HFFc6 (cell line): ENCODE data around the gene TMEM219. TPM values are rescaled to one million over a fixed set of nuclear protein-coding genes. Genes with fewer than 3 reads are reported as not detected.

Experiments used
- DNase-seq: peaks from one replicate; pipeline ENCODE4 v3.0.0-alpha.2; 2018
- H3K27ac Mint-ChIP-seq: 2 replicates; pipeline ENCODE4 v1.8.0; 2020; ENCODE audit warnings: mild to moderate bottlenecking, mixed read lengths
- H3K27me3 Mint-ChIP-seq: 2 replicates; pipeline ENCODE4 v1.8.0; 2021; ENCODE audit warnings: mild to moderate bottlenecking, moderate library complexity, mixed read lengths; ENCODE audit not compliant: insufficient read depth
- H3K36me3 Mint-ChIP-seq: 2 replicates; pipeline ENCODE4 v1.8.0; 2021; ENCODE audit warnings: low read depth, mixed read lengths
- H3K4me1 Mint-ChIP-seq: 2 replicates; pipeline ENCODE4 v1.8.0; 2020; ENCODE audit warnings: low read depth, mixed read lengths
- H3K4me3 Mint-ChIP-seq: 2 replicates; pipeline ENCODE4 v1.8.0; 2020; ENCODE audit warnings: mild to moderate bottlenecking, moderate library complexity, mixed read lengths
- H3K9me3 Mint-ChIP-seq: 2 replicates; pipeline ENCODE4 v1.8.0; 2020; ENCODE audit warnings: mild to moderate bottlenecking, mixed read lengths
- total RNA-seq, 6 experiments: library from RNA; stranded (reverse); fragmentation: NEBNext Ultra II Directional; extraction: Animal tissue kit (Norgen Biotek cat#: 25700); gene quantifications; 2 replicates in 1 of 6; 3 replicates in 5 of 6; pipeline ENCODE4 v1.2.3, GENCODE V29; 2021
- TF ChIP-seq, protein P1 (sequence below): fragments of 200-600 bp; sonication (generic); IDR thresholded peaks from 2 replicates; pipeline ENCODE4 v1.5.0; 2021; ENCODE audit warnings: antibody characterized with exemption, mild to moderate bottlenecking

TMEM219 gene
- total RNA-seq, 6 experiments from 2014 or later, result 105 to 122 (median 110) TPM

GRCh38 chr16:29999605-30000004 is 37.7 kb downstream of the TMEM219 start:
- TF ChIP-seq, protein P1, sequence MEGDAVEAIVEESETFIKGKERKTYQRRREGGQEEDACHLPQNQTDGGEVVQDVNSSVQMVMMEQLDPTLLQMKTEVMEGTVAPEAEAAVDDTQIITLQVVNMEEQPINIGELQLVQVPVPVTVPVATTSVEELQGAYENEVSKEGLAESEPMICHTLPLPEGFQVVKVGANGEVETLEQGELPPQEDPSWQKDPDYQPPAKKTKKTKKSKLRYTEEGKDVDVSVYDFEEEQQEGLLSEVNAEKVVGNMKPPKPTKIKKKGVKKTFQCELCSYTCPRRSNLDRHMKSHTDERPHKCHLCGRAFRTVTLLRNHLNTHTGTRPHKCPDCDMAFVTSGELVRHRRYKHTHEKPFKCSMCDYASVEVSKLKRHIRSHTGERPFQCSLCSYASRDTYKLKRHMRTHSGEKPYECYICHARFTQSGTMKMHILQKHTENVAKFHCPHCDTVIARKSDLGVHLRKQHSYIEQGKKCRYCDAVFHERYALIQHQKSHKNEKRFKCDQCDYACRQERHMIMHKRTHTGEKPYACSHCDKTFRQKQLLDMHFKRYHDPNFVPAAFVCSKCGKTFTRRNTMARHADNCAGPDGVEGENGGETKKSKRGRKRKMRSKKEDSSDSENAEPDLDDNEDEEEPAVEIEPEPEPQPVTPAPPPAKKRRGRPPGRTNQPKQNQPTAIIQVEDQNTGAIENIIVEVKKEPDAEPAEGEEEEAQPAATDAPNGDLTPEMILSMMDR, result no peak
- no peaks in the 10 kb centered on the region for H3K9me3 Mint-ChIP-seq
- H3K27ac Mint-ChIP-seq, result peak overlapping the region; percentile 6; the same call in 1 of the 2 replicates
- peaks cover 10% of the 10 kb centered on the region for H3K27me3 Mint-ChIP-seq
- no peak overlapping the region for H3K4me3 Mint-ChIP-seq
- H3K36me3 Mint-ChIP-seq, result peaks cover 23% of the 10 kb centered on the region
- no peak for DNase-seq
- peaks cover 11% of the 10 kb centered on the region for H3K4me1 Mint-ChIP-seq

DNA sequence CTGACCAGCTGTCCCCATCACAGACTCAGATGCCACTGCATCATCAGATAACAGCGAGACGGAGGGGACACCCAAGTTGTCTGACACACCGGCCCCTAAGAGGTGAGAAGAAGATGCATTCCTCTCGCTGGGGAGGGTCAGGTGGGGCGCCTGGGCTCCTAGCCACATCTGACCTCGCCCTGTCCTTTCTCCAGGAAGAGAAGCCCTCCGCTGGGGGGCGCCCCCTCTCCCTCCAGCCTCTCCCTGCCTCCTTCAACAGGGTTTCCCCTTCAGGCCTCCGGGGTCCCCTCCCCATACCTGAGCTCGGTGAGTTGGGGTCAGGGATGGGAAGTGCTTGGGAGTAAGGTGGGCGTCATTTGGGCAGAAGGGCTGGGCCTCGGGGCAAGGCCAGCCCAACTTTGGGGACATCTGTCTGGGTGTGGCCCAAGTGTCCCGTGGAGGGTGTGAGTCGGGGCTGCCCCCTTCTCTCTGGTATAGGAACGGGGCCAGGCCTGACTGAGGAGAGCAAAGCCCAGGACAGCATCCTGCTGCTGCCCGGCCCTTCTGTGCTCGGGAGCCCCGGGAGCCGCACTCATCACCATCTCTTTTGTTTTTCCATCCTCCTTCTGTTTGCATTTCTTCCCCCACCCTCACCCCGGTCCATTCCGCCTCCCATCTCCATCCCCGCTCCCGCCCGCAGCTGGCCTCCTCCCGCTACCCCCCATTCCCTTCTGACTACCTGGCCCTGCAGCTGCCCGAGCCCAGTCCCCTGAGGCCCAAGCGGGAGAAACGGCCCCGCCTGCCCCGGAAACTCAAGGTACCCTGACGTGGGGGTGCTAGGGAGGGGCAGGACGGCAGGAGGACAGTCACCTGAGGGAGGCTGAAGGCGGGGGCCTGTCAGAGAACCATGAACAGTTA is 39.1 kb downstream of the TMEM219 start:
- TF ChIP-seq, protein P1, result peak; percentile 8; the same call in 1 of the 2 replicates
- DNase-seq, result no peak

DNA sequence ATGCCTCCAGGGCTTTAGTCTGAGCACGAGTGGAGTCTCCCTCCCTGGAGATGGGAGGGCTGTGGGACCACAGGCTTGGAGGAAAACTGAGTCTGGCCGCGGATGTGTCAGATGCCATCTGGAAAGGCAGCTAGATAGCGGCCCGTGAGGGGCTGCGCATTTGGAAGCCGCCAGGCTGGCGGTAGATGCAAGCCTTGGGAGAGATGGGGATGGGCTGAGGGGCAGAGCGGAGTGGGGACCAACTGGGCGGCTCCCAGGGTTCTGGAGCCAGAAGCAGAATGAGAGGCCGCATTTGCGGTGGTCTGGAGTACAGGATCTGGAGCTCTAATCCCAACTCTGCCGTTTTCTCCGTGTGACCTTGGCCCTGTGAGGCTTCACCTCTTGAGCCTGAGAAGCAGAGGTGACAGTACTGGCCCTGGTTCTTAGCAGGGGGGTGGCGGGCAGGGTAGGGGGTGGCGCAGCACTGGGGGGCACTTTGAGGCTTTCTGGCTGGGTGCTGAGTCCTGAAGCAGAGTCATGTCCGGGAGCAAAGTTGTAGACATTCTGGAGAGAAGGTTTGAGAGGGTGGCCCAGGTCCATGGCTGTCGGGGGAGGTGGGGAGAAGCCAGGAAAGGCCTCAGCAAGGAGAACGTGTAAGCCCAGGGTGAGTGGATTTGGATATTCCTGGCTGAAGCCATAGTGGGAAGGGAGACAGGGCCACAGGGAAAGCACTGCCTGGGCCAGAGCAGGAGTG is 40.9 kb downstream of the TMEM219 start:
- Mint-ChIP-seq H3K27ac (peak overlapping the region; percentile 54; the same call in 1 of the 2 replicates), H3K4me3 (no peak overlapping the region), H3K27me3 (peaks cover 7% of the 10 kb centered on the region), H3K9me3 (no peaks in the 10 kb centered on the region), H3K4me1 (no peaks in the 10 kb centered on the region), H3K36me3 (peaks cover 13% of the 10 kb centered on the region; the same call in 1 of the 2 replicates)
- no peak for DNase-seq
- TF ChIP-seq, protein P1, result no peak

More for the DNA sequence above, 39.1 kb downstream of the TMEM219 start:
- H3K4me1 Mint-ChIP-seq, result peaks cover 6% of the 10 kb centered on the region
- no peak overlapping the region for H3K27ac Mint-ChIP-seq
- peaks cover 23% of the 10 kb centered on the region for H3K36me3 Mint-ChIP-seq
- peaks cover 5% of the 10 kb centered on the region for H3K27me3 Mint-ChIP-seq
- no peaks in the 10 kb centered on the region for H3K9me3 Mint-ChIP-seq
- H3K4me3 Mint-ChIP-seq, result no peak overlapping the region

DNA sequence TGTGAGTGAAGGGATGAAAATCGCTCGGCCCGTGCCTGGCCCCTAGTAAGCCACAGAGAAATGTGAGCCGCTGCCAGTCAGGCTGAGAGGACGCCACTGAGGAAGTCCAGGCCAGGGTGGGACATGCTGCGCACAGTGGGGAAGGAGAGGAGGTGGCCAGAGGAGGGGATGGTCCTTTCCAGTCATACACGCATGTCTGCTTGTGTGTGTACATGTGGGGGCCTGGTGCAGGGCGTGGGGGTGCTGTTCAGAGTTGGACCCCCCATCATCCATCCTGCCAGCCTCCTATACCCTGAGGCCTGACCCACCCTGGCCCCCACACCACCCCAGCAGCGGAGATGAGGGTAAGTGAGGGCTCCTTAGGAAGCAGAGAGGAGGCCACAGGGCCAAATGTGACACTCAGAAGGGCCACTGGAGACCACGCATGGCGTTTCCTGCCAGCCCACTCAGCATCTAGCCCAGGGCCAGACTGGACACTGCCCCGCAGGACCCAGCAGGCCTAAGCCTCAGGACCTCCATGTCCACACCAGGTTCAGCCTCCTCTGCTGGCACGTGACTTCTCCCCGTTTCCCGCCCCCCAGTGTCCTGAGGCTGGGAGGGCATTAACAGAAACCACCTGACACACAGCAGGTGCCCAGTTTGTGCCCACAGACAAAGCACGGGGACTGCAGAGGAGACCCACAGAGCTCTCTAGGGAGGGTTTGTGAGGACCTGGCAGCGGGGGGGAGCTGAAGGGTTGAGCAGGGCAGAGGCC is 42.0 kb downstream of the TMEM219 start:
- no peak for DNase-seq
- TF ChIP-seq, protein P1, result no peak
- H3K36me3 Mint-ChIP-seq, result peaks cover 5% of the 10 kb centered on the region; the same call in 1 of the 2 replicates
- H3K27ac Mint-ChIP-seq, result no peak overlapping the region; the same call in 1 of the 2 replicates
- H3K9me3 Mint-ChIP-seq, result no peaks in the 10 kb centered on the region
- H3K4me1 Mint-ChIP-seq, result no peaks in the 10 kb centered on the region
- peaks cover 14% of the 10 kb centered on the region for H3K27me3 Mint-ChIP-seq
- no peak overlapping the region for H3K4me3 Mint-ChIP-seq

- peaks cover 4% of the 10 kb centered on the region; the same call in 1 of the 2 replicates for H3K36me3 Mint-ChIP-seq
- peaks cover 14% of the 10 kb centered on the region for H3K27me3 Mint-ChIP-seq
- H3K4me3 Mint-ChIP-seq, result no peak overlapping the region
- no peak overlapping the region for H3K27ac Mint-ChIP-seq
- H3K9me3 Mint-ChIP-seq, result no peaks in the 10 kb centered on the region
- TF ChIP-seq, protein P1, result no peak
- H3K4me1 Mint-ChIP-seq, result no peaks in the 10 kb centered on the region
- no peak for DNase-seq
Measured at GRCh38 chr16:30004424-30004776, 42.5 kb downstream of the TMEM219 start.
